GM21360 (cell line): ENCODE results near the gene MED15.
"Not testable (repeated sequence)": the region's sequence is repeated elsewhere in the genome, so short reads cannot be mapped to it uniquely, and the experiment has no call there.

Experiments used
- ATAC-seq: cut with Tn5 transposase; IDR thresholded peaks from one replicate; pipeline ENCODE4 v1.9.1; 2021; ENCODE audit warnings: mild to moderate bottlenecking, moderate library complexity; ENCODE audit not compliant: unreplicated experiment

The MED15 gene

DNA sequence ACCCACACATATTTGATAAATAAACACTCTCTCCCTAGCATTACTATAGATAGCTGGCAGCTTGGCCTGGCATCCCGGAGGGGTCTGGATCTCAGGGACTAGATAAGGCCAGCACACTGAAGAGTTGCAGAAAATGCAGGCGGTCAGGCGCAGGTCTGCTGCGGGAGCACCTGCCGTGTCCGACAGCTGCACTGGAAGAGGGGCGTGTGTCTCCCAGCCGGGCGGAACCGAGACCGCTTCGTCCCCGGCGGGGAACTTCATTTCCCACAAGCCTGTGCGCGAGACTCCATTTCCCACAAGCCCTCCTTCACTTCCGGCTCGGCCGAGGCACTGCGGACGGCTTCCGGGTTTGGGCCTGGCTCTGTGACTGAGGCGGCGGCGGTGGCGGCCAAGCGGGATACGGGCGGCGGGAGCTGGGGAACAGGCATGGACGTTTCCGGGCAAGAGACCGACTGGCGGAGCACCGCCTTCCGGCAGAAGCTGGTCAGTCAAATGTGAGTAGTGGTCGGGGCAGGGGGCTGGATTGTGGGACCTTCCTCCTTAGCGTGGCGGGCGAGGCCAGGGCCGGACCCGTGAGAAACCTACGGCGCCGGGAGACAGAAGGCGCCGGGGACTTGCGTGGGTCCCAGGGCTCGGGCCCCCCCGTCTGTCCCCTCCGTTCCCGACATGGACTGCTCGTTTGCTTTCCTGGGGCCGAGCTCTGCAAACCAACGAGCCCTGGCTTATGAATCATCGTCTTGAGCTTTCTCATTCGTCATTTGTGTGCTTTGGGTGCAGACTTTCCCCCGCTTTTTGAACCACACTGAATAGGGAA lies at the start of gene MED15:
TSS of gene MED15 (plus strand) at position 358 of the 814 bp plus-strand sequence. CDS start at position 427, 69 bp downstream.
- ATAC-seq = peak; percentile 74

GRCh38 chr22:20458530-20459151 lies 48.8 kb upstream of the MED15 start:
- ATAC-seq = no peak

DNA sequence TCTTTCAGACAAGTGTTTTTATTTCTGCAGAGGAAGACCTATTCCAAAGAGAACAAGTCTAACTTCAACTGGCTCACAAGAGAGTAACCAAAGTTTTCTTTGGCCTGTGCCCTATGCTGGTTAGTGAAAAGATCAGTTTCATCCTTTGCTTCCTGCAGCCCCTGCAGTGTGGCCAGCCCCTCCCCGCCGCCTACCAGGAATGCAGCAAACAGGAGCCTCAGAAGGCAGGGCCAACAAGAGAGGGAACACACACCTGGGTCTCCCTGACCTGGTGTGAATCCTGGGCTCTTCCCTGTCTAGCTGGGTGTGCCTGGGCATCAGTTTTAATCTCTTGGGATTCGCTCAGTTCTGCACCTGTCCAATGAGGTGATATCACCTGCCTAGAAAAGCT lies 48.3 kb upstream of the MED15 start:
- no peak for ATAC-seq

DNA sequence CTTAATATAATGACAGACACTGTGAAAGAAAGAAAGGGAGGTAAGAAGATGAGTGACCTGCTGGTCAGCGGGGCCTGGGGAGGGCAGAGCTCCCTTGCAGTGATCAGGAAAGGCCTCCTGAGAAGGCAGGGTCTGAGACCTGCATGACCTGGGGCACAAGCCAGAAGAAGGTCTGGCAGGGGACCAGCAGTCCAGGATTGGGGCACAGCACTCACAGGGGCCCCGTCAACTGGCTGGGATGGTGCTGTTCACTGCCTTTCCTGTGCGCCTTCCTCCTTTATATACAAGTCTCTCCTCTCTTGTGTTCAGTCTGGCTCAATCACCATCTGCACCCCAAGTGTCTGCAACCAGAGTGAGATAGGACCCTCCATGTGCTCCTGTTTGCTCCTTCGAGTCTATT lies 47.5 kb upstream of the MED15 start:
- ATAC-seq = no peak

- ATAC-seq = no peak
Measured at GRCh38 chr22:20463324-20464095, 43.9 kb upstream of the MED15 start.

- ATAC-seq = no peak
Measured at GRCh38 chr22:20464096-20464614, 43.3 kb upstream of the MED15 start.

DNA sequence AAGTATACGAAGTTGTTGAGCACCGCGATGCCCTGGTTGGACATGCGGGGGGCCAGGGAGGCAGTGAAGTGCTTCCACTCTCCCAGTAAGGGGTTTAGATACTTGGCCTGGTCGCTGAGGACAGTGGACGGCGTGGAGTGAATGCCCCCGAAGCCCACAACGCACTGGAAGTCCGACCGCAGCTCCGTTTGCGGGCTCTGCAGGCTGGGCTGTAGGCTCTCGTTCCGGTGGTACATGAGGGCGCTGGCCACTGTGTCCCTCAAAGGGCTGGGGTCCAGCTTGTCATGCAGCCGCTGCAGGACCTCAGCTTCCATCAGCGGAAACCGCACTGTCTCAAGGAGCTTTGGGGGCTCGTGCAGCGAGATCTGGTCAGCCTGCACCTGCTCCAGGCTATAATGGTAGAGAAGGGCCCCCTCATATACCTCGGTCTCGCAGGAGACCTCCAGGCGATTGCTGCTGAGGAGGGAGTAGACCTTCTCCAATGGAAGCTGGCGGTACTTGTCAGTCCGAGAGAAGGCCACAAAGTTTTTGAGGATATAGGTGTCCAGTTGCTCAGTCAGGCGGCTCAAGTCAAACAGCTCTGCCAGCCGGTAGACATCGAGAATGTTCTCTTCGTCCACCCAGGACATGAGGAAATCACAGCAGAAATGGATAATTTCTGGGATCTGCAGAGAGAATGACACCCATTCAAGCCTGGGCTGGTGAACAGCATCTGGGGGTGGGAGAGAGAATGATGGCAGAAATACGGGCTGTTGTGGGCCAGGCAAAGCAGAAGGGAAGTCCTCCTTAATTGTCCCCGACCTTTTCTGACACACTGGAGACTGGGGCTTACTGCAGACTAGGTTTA lies 42.3 kb upstream of the MED15 start:
- ATAC-seq = no peak

GRCh38 chr22:20465759-20466077 lies 41.7 kb upstream of the MED15 start:
- ATAC-seq = no peak

GRCh38 chr22:20466659-20467379 lies 40.6 kb upstream of the MED15 start:
- no peak for ATAC-seq

DNA sequence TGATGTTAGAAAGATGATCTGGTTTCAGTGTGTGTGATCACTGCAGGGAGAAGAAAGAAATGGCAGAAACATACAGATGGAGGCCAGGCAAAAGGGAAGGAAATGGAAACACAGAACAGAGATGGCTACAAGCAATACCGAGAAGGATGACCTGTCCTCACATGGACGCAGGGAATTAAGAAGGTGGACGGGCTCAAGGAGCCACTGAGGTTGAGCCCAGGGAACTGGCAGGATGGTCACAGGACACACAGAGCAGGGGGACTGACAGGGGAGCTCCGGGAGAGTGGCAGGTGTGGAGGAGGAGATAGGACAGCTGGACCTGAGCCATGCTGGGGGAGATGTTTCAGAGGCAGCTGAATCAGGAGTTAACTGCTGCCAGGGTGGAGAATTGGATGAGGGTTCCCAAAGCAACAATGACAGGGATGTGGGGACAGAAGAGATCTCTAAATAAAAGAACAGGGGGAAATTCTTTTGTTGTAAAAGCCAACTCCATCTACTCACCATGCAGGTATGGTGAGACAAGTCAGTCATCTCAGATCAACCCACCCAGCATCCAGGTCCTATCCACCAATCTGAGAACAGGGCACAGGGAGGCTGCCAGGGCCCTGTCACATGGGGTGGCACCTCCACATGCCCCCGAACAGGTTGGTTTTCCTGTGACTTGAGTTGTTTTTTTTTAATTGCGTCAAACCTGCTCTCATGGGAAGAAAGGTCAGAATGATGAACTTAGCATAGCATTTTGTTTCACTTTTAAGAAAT lies 38.1 kb upstream of the MED15 start:
- ATAC-seq = no peak

DNA sequence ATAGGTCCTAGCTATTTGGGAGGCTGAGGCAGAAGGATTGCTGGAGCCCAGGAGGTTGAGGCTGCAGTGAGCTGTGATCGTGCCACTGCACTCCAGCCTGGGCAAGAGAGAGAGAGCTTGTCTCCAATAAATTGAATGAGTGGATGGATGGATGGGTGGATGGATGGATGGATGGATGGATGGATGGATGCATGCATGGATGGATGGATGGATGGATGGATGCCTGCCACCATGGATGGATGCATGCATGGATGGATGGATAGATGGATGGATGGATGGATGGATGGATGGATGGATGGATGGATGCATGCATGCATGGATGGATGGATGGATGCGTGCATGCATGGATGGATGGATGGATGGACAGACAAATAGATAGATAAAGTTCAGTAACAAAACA lies 36.9 kb upstream of the MED15 start:
- not testable (repeated sequence) for ATAC-seq

DNA sequence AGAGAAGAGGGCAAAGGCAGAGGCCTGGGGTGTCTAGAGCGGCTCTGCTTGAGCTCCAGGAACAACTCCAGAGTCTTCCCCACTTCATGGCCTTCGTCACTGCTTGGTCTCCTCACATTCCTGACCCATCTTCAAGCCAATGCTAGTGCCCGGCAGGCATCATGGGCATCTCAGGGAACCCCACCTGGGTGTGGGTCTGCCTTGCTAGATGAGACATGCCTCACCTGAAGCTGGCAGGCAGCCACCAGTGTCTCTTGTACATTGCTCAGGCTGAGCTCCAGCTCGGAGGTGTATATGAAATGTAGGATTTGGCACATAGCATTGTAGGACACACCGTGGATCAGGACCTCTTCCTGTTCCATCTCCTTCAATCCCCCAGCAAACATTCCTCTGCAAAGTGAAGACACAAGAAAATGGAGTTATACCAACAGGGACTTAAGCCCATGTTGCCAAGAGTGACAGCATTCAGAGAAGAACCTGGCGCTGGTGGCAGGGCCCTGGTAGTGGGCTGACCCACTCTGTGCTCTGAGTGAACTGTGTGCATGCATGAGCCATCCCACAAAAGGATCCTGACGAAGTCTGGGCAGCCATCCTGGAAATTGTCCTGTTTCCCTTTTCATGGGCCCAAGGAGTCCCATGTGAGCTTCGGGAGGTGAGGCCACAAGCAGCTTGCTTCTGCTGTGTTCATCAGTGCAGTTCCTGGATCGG lies 36.1 kb upstream of the MED15 start:
- no peak for ATAC-seq

GRCh38 chr22:20472629-20473442 lies 34.6 kb upstream of the MED15 start:
- ATAC-seq = no peak

GRCh38 chr22:20475115-20475436 lies 32.3 kb upstream of the MED15 start:
- ATAC-seq = no peak

DNA sequence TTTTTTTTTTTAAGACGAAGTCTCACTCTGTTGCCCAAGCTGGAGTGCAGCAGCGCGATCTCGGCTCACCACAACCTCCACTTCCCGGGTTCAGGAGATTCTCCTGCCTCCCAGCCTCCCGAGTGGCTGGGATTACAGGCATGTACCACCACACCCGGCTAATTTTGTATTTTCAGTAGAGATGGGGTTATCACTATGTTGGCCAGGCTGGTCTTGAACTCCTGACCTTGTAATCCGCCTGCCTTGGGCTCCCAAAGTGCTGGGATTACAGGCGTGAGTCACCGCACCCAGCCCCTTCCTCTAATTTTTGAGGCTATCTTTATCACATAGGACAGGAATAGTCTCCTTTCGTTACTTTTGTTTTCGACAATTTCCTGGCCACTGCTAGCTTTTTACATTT lies 31.8 kb upstream of the MED15 start:
- not testable (repeated sequence) for ATAC-seq

DNA sequence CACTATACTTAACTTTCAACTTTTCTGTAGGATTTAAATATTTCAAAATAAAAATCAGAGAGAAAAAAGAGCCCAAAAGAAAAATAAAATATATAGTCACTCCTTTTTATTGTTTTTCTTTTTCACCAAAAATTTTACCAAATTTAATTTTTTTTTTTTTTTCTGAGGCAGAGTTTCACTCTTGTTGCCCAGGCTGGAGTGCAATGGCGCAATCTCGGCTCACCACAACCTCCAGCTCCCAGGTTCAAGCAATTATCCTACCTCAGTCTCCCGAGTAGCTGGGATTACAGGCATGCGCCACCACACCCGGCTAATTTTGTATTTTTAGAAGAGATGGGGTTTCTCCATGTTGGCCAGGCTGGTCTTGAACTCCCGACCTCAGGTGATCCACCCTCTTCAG lies 29.4 kb upstream of the MED15 start:
- not testable (repeated sequence) for ATAC-seq

DNA sequence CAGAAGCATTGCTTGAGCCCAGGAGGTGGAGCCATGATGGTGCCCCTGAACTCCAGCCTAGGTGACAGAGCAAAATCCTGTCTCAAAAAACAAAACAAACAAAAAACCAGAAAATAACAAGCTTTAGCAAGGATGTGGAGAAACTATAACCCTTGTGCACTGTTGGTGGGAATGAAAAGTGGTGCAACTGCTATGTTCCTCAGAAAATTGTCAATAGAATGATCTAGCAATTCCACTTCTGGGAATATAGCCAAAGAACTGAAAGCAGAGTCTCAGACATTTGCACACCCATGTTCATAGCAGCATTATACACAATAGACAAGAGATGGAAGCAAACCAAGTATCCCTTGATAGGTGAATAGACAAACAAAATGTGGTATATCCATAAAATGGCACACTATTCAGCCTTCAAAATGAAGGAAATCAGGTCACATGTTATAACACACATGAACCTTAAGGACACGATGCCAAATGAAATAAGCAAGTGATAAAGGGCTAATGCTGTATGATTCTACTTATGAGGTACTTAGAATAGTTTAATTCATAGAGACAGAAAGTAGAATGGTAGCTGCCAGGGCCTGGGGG lies 27.7 kb upstream of the MED15 start:
- no peak for ATAC-seq

GRCh38 chr22:20483143-20483506 lies 24.3 kb upstream of the MED15 start:
- not testable (repeated sequence) for ATAC-seq
